ENCODE results near the gene PKP1.

Gene PKP1

DNA sequence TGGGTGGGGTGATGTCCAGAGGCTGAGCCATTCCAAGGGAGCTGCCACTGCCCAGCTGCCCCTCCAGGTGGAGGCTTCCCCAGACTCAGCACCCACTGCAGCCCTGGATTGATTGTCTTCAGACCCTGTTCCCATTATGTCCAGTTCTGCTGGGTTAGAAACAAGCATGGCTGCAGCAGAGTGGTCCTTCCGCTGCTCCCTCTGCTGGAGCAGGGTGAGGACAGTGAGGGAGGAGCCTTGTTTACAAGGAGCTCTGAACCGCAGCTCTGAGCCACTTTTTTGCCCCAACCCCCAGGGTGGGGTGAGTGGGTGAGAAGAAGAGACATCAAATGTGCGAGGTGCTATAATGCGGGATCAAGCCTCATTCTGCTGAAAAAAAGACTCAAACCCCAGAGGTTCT, 91.9 kb downstream of the PKP1 start:
- TF ChIP-seq, protein P1, sequence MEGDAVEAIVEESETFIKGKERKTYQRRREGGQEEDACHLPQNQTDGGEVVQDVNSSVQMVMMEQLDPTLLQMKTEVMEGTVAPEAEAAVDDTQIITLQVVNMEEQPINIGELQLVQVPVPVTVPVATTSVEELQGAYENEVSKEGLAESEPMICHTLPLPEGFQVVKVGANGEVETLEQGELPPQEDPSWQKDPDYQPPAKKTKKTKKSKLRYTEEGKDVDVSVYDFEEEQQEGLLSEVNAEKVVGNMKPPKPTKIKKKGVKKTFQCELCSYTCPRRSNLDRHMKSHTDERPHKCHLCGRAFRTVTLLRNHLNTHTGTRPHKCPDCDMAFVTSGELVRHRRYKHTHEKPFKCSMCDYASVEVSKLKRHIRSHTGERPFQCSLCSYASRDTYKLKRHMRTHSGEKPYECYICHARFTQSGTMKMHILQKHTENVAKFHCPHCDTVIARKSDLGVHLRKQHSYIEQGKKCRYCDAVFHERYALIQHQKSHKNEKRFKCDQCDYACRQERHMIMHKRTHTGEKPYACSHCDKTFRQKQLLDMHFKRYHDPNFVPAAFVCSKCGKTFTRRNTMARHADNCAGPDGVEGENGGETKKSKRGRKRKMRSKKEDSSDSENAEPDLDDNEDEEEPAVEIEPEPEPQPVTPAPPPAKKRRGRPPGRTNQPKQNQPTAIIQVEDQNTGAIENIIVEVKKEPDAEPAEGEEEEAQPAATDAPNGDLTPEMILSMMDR (IDR thresholded peaks at IDR 0.05; ENCODE audit: control insufficient read depth, extremely low read depth, insufficient read depth) = peak; percentile 23; the same call in 1 of the 2 replicates
- H3K4me3 ChIP-seq (ENCODE audit: low read depth, low read length) = no peak overlapping the region
- DNase-seq (ENCODE audit: low read depth) = no peak

DNA sequence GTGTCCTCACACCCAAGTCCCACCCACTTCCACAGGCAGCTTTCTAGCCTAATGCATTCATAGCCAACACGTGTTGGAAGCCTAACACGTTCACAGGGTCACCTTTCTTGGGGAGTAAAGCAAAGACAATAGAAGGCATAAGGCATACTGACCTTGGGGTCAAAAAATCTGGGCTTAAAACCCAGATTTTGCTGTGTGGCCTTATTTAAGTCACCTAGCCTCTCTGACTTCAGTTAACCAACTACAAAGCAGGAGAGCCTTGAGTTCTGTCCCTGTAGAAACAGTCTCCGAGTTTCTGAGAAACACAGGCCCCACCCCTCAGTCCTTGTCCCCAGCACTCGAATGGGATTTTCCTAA, 92.8 kb downstream of the PKP1 start:
- TF ChIP-seq, protein P1 (IDR thresholded peaks at IDR 0.05; ENCODE audit: control insufficient read depth, extremely low read depth, insufficient read depth) = no peak
- DNase-seq (ENCODE audit: low read depth) = no peak
- no peak overlapping the region for H3K4me3 ChIP-seq (ENCODE audit: low read depth, low read length)

DNA sequence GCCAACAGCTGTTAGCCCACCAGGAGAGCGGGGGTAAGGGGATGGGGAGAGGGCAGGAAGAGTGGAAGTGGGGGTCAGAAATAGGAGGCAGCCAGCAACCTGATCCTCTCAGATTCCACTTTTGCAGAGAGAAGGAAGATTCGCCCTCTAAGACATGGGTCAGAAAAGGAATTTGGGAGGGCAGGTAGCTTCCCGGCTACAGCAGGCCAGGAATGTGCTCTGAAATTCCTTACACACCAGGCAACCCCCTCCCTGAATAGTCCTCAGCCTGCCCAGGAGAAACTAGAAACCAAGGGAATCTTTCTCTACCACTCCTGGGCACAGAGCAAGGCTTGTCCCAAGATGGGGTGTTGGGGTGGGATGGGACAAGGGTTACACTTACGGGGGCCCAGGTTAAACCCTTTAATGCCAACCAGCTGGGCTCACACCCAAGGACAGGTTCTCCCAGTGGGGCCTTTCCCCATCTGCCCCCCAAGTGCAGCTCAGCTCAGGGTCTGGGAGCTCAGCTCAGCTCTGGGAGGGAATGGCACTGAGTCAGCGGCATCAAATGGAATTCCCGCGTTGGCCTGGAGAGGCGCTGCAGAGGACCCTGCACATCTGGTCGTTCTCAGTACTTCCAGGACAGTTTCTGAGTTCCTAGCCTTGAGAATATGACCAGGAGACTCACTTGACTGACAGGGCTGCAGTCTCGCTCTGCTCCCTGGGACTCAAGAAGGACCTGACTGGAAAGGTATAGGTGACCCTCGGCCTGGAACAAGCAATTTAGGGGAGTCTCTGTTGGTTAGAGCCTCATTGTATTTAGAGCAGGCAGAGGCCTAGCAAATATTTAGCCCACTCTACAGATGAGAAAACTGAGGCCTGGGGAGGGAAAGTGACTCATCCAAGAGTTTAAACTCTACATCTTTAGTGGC, 93.4 kb downstream of the PKP1 start:
- H3K4me3 ChIP-seq (ENCODE audit: low read depth, low read length) = no peak overlapping the region
- DNase-seq (ENCODE audit: low read depth) = no peak
- TF ChIP-seq, protein P1 (IDR thresholded peaks at IDR 0.05; ENCODE audit: control insufficient read depth, extremely low read depth, insufficient read depth) = no peak

DNA sequence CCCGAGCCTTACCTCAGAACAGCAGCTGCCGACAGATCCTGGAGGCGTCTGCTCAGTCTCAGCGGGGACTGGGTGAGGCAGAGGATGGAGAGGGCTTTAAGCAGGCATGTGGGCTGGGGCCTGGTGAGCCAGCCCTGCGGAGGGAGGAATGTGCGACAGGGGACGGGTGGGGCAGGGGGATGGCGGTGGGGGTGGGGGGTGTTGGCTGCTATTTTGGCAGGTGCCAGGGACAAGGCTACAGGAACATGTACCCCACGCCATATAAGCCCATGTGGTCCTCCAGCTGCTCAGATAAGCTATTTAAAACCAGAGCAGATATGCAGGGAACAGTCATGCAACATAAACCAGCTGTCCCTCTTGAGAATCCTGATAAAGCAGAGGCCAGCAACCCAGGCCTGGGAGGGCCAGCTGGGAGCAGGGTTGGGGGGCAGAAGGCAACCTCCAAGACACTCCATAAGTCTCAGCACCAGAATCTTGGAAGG, 94.3 kb downstream of the PKP1 start, which contains the start of gene TNNT2:
Gene TNNT2, minus strand, starts transcription at position 70 of the 482 bp plus-strand sequence. CDS start 4,426 bp downstream, outside the sequence.
- DNase-seq (ENCODE audit: low read depth) = no peak
- TF ChIP-seq, protein P1 (IDR thresholded peaks at IDR 0.05; ENCODE audit: control insufficient read depth, extremely low read depth, insufficient read depth) = no peak
- no peak within 1 kb of the TSS for H3K4me3 ChIP-seq (ENCODE audit: low read depth, low read length)

DNA sequence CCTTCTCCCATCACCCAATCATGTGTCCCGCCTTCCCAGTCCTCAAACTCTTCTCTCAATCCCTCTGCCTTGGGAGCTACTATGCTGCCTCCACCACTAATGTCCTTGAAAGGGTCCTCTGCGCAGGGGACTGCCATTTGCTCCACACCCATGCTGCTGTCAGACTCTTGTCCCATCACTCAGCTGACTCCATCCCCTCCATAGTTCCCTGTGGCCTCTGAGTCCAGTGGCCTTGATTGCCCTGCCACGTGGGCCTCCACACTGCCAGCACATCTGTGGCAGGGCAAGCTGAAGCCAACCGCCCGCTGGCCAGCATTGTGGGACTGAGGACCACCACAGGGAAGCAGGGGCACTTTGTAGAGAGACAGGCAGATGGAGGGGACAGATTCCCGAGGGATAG, 95.5 kb downstream of the PKP1 start:
- H3K4me3 ChIP-seq (ENCODE audit: low read depth, low read length) = no peak overlapping the region
- no peak for DNase-seq (ENCODE audit: low read depth)
- TF ChIP-seq, protein P1 (IDR thresholded peaks at IDR 0.05; ENCODE audit: control insufficient read depth, extremely low read depth, insufficient read depth) = no peak

DNA sequence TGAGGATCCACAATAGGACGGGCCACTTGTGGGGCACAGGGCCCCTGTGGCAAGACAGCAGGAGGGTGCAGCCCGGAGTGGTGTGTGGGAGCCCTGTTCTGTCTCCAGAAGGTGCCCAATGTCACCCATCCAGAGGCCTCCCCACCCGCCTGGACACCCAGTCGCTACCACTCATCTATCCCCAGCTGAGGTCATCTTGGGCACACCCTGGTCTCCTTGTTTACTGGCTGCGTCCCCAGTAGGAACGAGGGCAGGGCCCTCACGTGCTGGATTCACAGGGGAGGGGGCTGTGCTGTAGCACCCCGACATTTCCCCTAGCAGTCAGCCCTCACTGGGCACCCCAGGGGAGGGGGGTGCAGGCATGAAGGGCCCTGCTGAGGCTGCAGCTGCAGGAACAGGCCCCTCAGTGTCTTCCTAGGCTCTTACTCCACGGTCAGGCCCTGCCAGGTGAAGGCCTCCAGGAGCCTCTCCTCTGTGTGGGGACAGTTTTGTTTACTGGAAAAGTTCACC, 96.5 kb downstream of the PKP1 start:
- H3K4me3 ChIP-seq (ENCODE audit: low read depth, low read length) = no peak overlapping the region
- TF ChIP-seq, protein P1 (IDR thresholded peaks at IDR 0.05; ENCODE audit: control insufficient read depth, extremely low read depth, insufficient read depth) = no peak
- no peak for DNase-seq (ENCODE audit: low read depth)

Data from LNCaP clone FGC (cell line).